ENCODE results near the gene ALK. TPM values are rescaled to one million over a fixed set of nuclear protein-coding genes. Genes with fewer than 3 reads are reported as not detected.

ALK gene
- total RNA-seq, 1 donor, result under 0.01 TPM

DNA sequence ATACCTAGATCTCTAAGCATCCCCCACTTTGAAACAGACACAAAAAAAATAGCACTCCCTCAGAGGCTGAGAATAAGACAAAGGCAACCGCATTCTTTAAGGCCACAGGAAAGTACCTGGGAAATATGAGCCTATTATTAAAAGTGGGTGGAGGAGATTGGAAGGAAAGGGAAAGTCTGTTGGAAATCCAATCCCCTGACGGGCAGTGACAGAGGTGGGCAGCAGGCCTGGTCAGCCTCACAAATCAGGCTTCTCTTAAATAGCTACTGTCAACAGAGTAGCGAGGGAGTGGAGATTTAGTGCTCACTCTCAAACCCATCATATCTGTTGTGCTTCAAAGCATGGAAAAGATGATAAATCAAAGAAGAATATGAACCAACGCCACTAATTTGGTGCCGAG is 324.4 kb downstream of the ALK start:
- Histone ChIP-seq H3K9me3 (ENCODE audit: low read depth, low read length) (peaks cover 2% of the 10 kb centered on the region), H3K36me3 (ENCODE audit: insufficient read depth, low read length) (no peaks in the 10 kb centered on the region), H2AFZ (ENCODE audit: low read length) (no peak overlapping the region), H3K4me1 (ENCODE audit: insufficient read depth, low read length) (no peaks in the 10 kb centered on the region), H4K20me1 (ENCODE audit: insufficient read depth, low read length) (no peaks in the 10 kb centered on the region), H3K27me3 (ENCODE audit: insufficient read depth, low read length) (peaks cover 7% of the 10 kb centered on the region), H3K4me2 (ENCODE audit: insufficient read depth, low read length) (no peak overlapping the region), H3K79me2 (ENCODE audit: insufficient read depth, low read length) (no peaks in the 10 kb centered on the region), H3K27ac (ENCODE audit: low read depth, low read length) (no peak overlapping the region), H3K4me3 (ENCODE audit: insufficient read depth, low read length) (no peak overlapping the region)
- no peak for DNase-seq (ENCODE audit: insufficient read length, low spot score, missing footprints)
- TF ChIP-seq, protein P1, sequence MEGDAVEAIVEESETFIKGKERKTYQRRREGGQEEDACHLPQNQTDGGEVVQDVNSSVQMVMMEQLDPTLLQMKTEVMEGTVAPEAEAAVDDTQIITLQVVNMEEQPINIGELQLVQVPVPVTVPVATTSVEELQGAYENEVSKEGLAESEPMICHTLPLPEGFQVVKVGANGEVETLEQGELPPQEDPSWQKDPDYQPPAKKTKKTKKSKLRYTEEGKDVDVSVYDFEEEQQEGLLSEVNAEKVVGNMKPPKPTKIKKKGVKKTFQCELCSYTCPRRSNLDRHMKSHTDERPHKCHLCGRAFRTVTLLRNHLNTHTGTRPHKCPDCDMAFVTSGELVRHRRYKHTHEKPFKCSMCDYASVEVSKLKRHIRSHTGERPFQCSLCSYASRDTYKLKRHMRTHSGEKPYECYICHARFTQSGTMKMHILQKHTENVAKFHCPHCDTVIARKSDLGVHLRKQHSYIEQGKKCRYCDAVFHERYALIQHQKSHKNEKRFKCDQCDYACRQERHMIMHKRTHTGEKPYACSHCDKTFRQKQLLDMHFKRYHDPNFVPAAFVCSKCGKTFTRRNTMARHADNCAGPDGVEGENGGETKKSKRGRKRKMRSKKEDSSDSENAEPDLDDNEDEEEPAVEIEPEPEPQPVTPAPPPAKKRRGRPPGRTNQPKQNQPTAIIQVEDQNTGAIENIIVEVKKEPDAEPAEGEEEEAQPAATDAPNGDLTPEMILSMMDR (IDR thresholded peaks at IDR 0.05; ENCODE audit: extremely low read depth, low read depth, low read length), result no peak

DNA sequence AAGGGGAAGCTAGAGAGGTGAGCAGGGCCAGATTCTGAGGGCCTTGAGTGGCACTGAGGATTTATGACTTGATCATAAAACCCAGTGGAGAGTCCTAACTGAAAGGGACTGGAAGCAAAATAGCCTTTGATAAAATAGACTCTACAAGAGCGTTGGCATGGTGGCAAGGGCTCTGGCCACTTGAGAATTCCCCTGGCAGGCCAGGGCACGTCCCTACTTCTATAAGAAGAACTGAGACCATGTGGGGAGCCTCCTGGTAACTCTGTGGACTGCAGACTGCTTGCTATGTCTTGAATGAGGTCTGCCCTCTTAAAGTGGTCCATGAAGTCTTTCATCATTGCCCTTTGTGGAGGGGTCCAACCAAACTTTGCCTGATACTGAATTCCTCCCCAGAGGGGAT is 324.8 kb downstream of the ALK start:
- peaks cover 7% of the 10 kb centered on the region for H3K27me3 ChIP-seq (ENCODE audit: insufficient read depth, low read length)
- no peak overlapping the region for H3K4me2 ChIP-seq (ENCODE audit: insufficient read depth, low read length)
- no peak overlapping the region for H2AFZ ChIP-seq (ENCODE audit: low read length)
- H4K20me1 ChIP-seq (ENCODE audit: insufficient read depth, low read length), result no peaks in the 10 kb centered on the region
- no peaks in the 10 kb centered on the region for H3K36me3 ChIP-seq (ENCODE audit: insufficient read depth, low read length)
- no peak overlapping the region for H3K4me3 ChIP-seq (ENCODE audit: insufficient read depth, low read length)
- TF ChIP-seq, protein P1 (IDR thresholded peaks at IDR 0.05; ENCODE audit: extremely low read depth, low read depth, low read length), result no peak
- peaks cover 2% of the 10 kb centered on the region for H3K9me3 ChIP-seq (ENCODE audit: low read depth, low read length)
- H3K27ac ChIP-seq (ENCODE audit: low read depth, low read length), result no peak overlapping the region
- no peak for DNase-seq (ENCODE audit: insufficient read length, low spot score, missing footprints)
- H3K79me2 ChIP-seq (ENCODE audit: insufficient read depth, low read length), result no peaks in the 10 kb centered on the region
- H3K4me1 ChIP-seq (ENCODE audit: insufficient read depth, low read length), result no peaks in the 10 kb centered on the region

DNA sequence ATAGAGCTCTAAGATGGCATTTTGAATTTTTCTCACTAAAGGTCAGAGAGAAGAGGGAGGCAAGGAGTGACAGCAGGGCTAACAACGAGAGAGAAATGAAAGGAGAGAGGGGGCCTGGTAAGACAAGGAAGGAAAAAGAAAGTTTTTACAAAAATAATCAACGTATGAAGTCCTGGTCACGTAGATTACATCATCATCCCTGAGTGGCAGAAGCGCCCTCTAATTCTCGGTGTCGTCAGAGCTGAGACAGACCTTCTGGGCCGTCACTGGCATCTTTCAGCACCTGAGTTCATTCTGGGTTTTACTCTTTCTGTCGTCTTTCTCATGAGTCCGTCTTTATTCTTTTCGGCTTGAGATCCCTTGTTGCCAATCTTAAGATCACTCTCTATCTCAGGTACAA is 329.8 kb downstream of the ALK start:
- no peak overlapping the region for H3K4me2 ChIP-seq (ENCODE audit: insufficient read depth, low read length)
- H3K27ac ChIP-seq (ENCODE audit: low read depth, low read length), result no peak overlapping the region
- no peak overlapping the region for H2AFZ ChIP-seq (ENCODE audit: low read length)
- no peaks in the 10 kb centered on the region for H4K20me1 ChIP-seq (ENCODE audit: insufficient read depth, low read length)
- no peaks in the 10 kb centered on the region for H3K4me1 ChIP-seq (ENCODE audit: insufficient read depth, low read length)
- peaks cover 4% of the 10 kb centered on the region for H3K27me3 ChIP-seq (ENCODE audit: insufficient read depth, low read length)
- no peaks in the 10 kb centered on the region for H3K36me3 ChIP-seq (ENCODE audit: insufficient read depth, low read length)
- DNase-seq (ENCODE audit: insufficient read length, low spot score, missing footprints), result no peak
- no peaks in the 10 kb centered on the region for H3K9me3 ChIP-seq (ENCODE audit: low read depth, low read length)
- TF ChIP-seq, protein P1 (IDR thresholded peaks at IDR 0.05; ENCODE audit: extremely low read depth, low read depth, low read length), result no peak
- no peak overlapping the region for H3K4me3 ChIP-seq (ENCODE audit: insufficient read depth, low read length)
- no peaks in the 10 kb centered on the region for H3K79me2 ChIP-seq (ENCODE audit: insufficient read depth, low read length)

DNA sequence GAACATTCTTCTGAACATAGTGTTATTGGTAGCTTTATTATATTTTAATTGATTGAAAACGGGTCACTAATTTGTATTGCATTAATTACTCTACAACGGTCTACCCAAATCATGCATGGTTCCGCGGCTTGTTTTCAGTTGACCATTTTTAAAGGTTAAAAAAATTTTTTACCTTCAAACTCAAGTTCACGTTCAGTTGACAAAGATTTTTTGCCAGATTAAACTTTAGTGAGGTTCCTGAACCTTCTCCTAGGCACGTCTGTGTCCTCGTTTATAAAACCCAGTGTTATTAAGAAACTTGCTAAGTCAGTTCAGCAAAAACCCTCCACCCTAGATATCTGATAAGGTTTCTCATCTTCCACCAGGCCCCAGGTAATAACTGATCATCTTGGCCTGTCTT is 331.2 kb downstream of the ALK start:
- Histone ChIP-seq H4K20me1 (ENCODE audit: insufficient read depth, low read length) (no peaks in the 10 kb centered on the region), H3K27ac (ENCODE audit: low read depth, low read length) (no peak overlapping the region), H3K4me1 (ENCODE audit: insufficient read depth, low read length) (no peaks in the 10 kb centered on the region), H3K4me3 (ENCODE audit: insufficient read depth, low read length) (no peak overlapping the region), H3K79me2 (ENCODE audit: insufficient read depth, low read length) (no peaks in the 10 kb centered on the region), H3K36me3 (ENCODE audit: insufficient read depth, low read length) (no peaks in the 10 kb centered on the region), H3K4me2 (ENCODE audit: insufficient read depth, low read length) (no peak overlapping the region), H2AFZ (ENCODE audit: low read length) (no peak overlapping the region), H3K27me3 (ENCODE audit: insufficient read depth, low read length) (no peaks in the 10 kb centered on the region), H3K9me3 (ENCODE audit: low read depth, low read length) (no peaks in the 10 kb centered on the region)
- TF ChIP-seq, protein P1 (IDR thresholded peaks at IDR 0.05; ENCODE audit: extremely low read depth, low read depth, low read length), result no peak
- no peak for DNase-seq (ENCODE audit: insufficient read length, low spot score, missing footprints)

Measured in osteoblast (primary cell).